Uterus (tissue), 4 donors: Measurements from ENCODE around the gene DENND4C. TPM values are rescaled to one million over a fixed set of nuclear protein-coding genes. Genes with fewer than 3 reads are reported as not detected.

Experiments used
- DNase-seq, 2 donors: peaks; one replicate each; pipeline ENCODE4 v3.0.0-alpha.2; 2019 to 2020
- H3K27ac ChIP-seq, 2 donors: fragments of 200-600 bp; sonication (generic); 1 replicate in 1 of 2; 2 replicates in 1 of 2; pipeline ENCODE4 v1.5.1; 2016 to 2018
- H3K27me3 ChIP-seq, 2 donors: fragments of 200-600 bp; sonication (generic); one replicate each; pipeline ENCODE4 v1.5.1; 2018 to 2019; ENCODE audit warnings: control low read depth in 1 of 2
- H3K36me3 ChIP-seq, 2 donors: fragments of 200-600 bp; sonication (generic); one replicate each; pipeline ENCODE4 v1.5.1; 2019; ENCODE audit warnings: control low read depth in 1 of 2
- H3K4me1 ChIP-seq, 2 donors: fragments of 200-600 bp; sonication (generic); one replicate each; pipeline ENCODE4 v1.5.1; 2018 to 2019; ENCODE audit warnings: control low read depth in 1 of 2
- H3K4me3 ChIP-seq, 2 donors: fragments of 200-600 bp; sonication (generic); 1 replicate in 1 of 2; 2 replicates in 1 of 2; pipeline ENCODE4 v1.5.1; 2018 to 2019; ENCODE audit warnings: mild to moderate bottlenecking in 1 of 2
- H3K9me3 ChIP-seq, 2 donors: fragments of 200-600 bp; sonication (generic); one replicate each; pipeline ENCODE4 v1.5.1; 2019; ENCODE audit warnings: control low read depth in 1 of 2
- CTCF ChIP-seq, 4 experiments: fragments of 200-600 bp in 2 of 4; fragments of 450-650 bp in 2 of 4; sonication (generic) in 2 of 4; IDR thresholded peaks; one replicate each; pipeline ENCODE4 v1.5.1; 2016 to 2019; ENCODE audit warnings: antibody characterized with exemption in 4 of 4, mild to moderate bottlenecking in 2 of 4, moderate library complexity in 1 of 4
- POLR2A ChIP-seq, 2 donors: fragments of 450-650 bp; IDR thresholded peaks; one replicate each; pipeline ENCODE4 v1.6.1; 2016; ENCODE audit warnings: antibody characterized with exemption in 2 of 2, mild to moderate bottlenecking in 1 of 2, moderate library complexity in 1 of 2
- intact Hi-C: fragments of 100-400 bp; cut with DNase I; formaldehyde crosslinking; loops from one replicate; pipeline ENCODE4 v1.15.1; 2023; ENCODE audit warnings: low total_unique reads
- total RNA-seq, 4 donors: library from RNA; depleted of rRNA in 3 of 4; stranded (reverse); fragments of >200 nt in 3 of 4; gene quantifications; one replicate each; pipeline versions ENCODE4 v1.1.0 to v1.2.4, GENCODE V29; 2014 to 2023
- donor health status: DM: yes; HTN: yes; CAD: no.

DENND4C gene
- total RNA-seq, 4 donors from 2014 or later = 101 to 161 (median 133) TPM

- no peaks in the 10 kb centered on the region for H3K4me1 ChIP-seq
- intact Hi-C loops = no loop called here
- no peaks in the 10 kb centered on the region for H3K9me3 ChIP-seq
- DNase-seq = no peak
- H3K4me3 ChIP-seq = no peak overlapping the region
- H3K27ac ChIP-seq = no peak overlapping the region
- no peaks in the 10 kb centered on the region for H3K36me3 ChIP-seq
- TF ChIP-seq POLR2A (IDR thresholded peaks at IDR 0.05) (no peak), CTCF (IDR thresholded peaks at IDR 0.05) (no peak)
- H3K27me3 ChIP-seq = no peaks in the 10 kb centered on the region
These were observed 39.1 kb downstream of the DENND4C start for GRCh38 chr9:19269582-19269981.

- intact Hi-C loops = no loop called here
- TF ChIP-seq POLR2A (IDR thresholded peaks at IDR 0.05) (no peak), CTCF (IDR thresholded peaks at IDR 0.05) (no peak)
- H3K36me3 ChIP-seq = no peaks in the 10 kb centered on the region
- no peak overlapping the region for H3K4me3 ChIP-seq
- no peaks in the 10 kb centered on the region for H3K4me1 ChIP-seq
- no peaks in the 10 kb centered on the region for H3K9me3 ChIP-seq
- no peak for DNase-seq
- no peak overlapping the region for H3K27ac ChIP-seq
- H3K27me3 ChIP-seq = no peaks in the 10 kb centered on the region
These were observed 40.0 kb downstream of the DENND4C start for GRCh38 chr9:19270421-19270949.

GRCh38 chr9:19271081-19271480 is 40.6 kb downstream of the DENND4C start:
- Histone ChIP-seq H3K4me3 (no peak overlapping the region), H3K36me3 (no peaks in the 10 kb centered on the region), H3K9me3 (no peaks in the 10 kb centered on the region), H3K27ac (no peak overlapping the region), H3K27me3 (no peaks in the 10 kb centered on the region), H3K4me1 (no peaks in the 10 kb centered on the region)
- no peak for TF ChIP-seq CTCF (IDR thresholded peaks at IDR 0.05)
- no peak for TF ChIP-seq POLR2A (IDR thresholded peaks at IDR 0.05)
- no peak for DNase-seq
- intact Hi-C loops = no loop called here

GRCh38 chr9:19281801-19282200 is 51.3 kb downstream of the DENND4C start:
- no peak for TF ChIP-seq POLR2A (IDR thresholded peaks at IDR 0.05)
- TF ChIP-seq CTCF (IDR thresholded peaks at IDR 0.05) = no peak
- no peak overlapping the region for H3K4me3 ChIP-seq
- DNase-seq = no peak
- H3K4me1 ChIP-seq = peaks cover 0 to 6% of the 10 kb centered on the region in 2 donors
- no peaks in the 10 kb centered on the region for H3K36me3 ChIP-seq
- H3K27ac ChIP-seq = no peak overlapping the region
- H3K9me3 ChIP-seq = no peaks in the 10 kb centered on the region
- intact Hi-C loops = no loop called here
- H3K27me3 ChIP-seq = no peaks in the 10 kb centered on the region

GRCh38 chr9:19283072-19283710 is 52.7 kb downstream of the DENND4C start:
- DNase-seq = no peak
- Histone ChIP-seq H3K9me3 (no peaks in the 10 kb centered on the region), H3K27me3 (no peaks in the 10 kb centered on the region), H3K4me1 (peaks cover 0 to 5% of the 10 kb centered on the region in 2 donors), H3K27ac (no peak overlapping the region), H3K36me3 (no peaks in the 10 kb centered on the region), H3K4me3 (no peak overlapping the region)
- TF ChIP-seq POLR2A (IDR thresholded peaks at IDR 0.05) = no peak
- intact Hi-C loops = no loop called here
